HG03432 (cell line): ENCODE measurements around the gene USH1C.

Source experiments
- ATAC-seq: cut with Tn5 transposase; IDR thresholded peaks from one replicate; pipeline ENCODE4 v1.9.1; 2021; ENCODE audit warnings: mild to moderate bottlenecking, moderate library complexity; ENCODE audit not compliant: unreplicated experiment

The USH1C gene

GRCh38 chr11:17477361-17477760 lies 66.9 kb downstream of the USH1C start:
- no peak for ATAC-seq

- no peak for ATAC-seq
These were observed 67.2 kb downstream of the USH1C start for GRCh38 chr11:17477084-17477333.

GRCh38 chr11:17476317-17477083 lies 67.7 kb downstream of the USH1C start, which contains the start of gene ABCC8:
Gene ABCC8 (minus strand): TSS chr11:17476845. CDS start chr11:17476776, 69 bp downstream.
- no peak for ATAC-seq

GRCh38 chr11:17475666-17476316 lies 68.4 kb downstream of the USH1C start:
- ATAC-seq = no peak

GRCh38 chr11:17473071-17473744 lies 71.0 kb downstream of the USH1C start:
- ATAC-seq = no peak

GRCh38 chr11:17472467-17472866 lies 71.7 kb downstream of the USH1C start:
- ATAC-seq = no peak

GRCh38 chr11:17471501-17471900 lies 72.7 kb downstream of the USH1C start:
- ATAC-seq = no peak

- ATAC-seq = no peak
These were observed 74.2 kb downstream of the USH1C start for GRCh38 chr11:17469998-17470397.

- ATAC-seq = no peak
These were observed 76.1 kb downstream of the USH1C start for GRCh38 chr11:17468122-17468521.

GRCh38 chr11:17463546-17464174 lies 80.6 kb downstream of the USH1C start:
- no peak for ATAC-seq

- no peak for ATAC-seq
These were observed 81.3 kb downstream of the USH1C start for GRCh38 chr11:17462940-17463339.

GRCh38 chr11:17460406-17460805 lies 83.8 kb downstream of the USH1C start:
- no peak for ATAC-seq

GRCh38 chr11:17459236-17459896 lies 84.8 kb downstream of the USH1C start:
- ATAC-seq = no peak

GRCh38 chr11:17458268-17458667 lies 85.9 kb downstream of the USH1C start:
- ATAC-seq = no peak

GRCh38 chr11:17457396-17458173 lies 86.6 kb downstream of the USH1C start:
- ATAC-seq = no peak

- no peak for ATAC-seq
These were observed 91.5 kb downstream of the USH1C start for GRCh38 chr11:17452668-17453067.

- ATAC-seq = no peak
These were observed 95.1 kb downstream of the USH1C start for GRCh38 chr11:17449158-17449557.

GRCh38 chr11:17446482-17446881 lies 97.7 kb downstream of the USH1C start:
- ATAC-seq = no peak

- ATAC-seq = no peak
These were observed 98.9 kb downstream of the USH1C start for GRCh38 chr11:17445240-17445795.
